ENCODE measurements around the gene MT2A. TPM values are rescaled to one million over a fixed set of nuclear protein-coding genes. Genes with fewer than 3 reads are reported as not detected.

MT2A gene
- total and polyA plus RNA-seq, 2 of the 4 experiments (the other 2 are of a cell fraction), result 25.5 to 621 TPM

GRCh38 chr16:56613706-56614105, 5.3 kb downstream of the MT2A start:
- Histone ChIP-seq H3K27me3 (ENCODE audit: control insufficient read depth, insufficient read depth, low read length) (no peaks in the 10 kb centered on the region), H3K27ac (ENCODE audit: insufficient read depth, low read length) (no peak overlapping the region; the same call in 1 of the 2 replicates), H2AK5ac (ENCODE audit: low read depth, low read length) (peak overlapping the region; percentile 97), H3K36me3 (ENCODE audit: control insufficient read depth, insufficient read depth, low read length) (no peaks in the 10 kb centered on the region), H4K5ac (ENCODE audit: low read depth, low read length) (peak overlapping the region; percentile 36; the same call in 1 of the 2 replicates), H3K4me2 (ENCODE audit: low read depth, low read length) (no peak overlapping the region; the same call in 1 of the 2 replicates), H3K56ac (ENCODE audit: extremely low read depth, insufficient read depth, low read length) (peak overlapping the region; percentile 41; the same call in 1 of the 2 replicates), H4K91ac (ENCODE audit: insufficient read depth, low read depth, low read length) (peak overlapping the region; percentile 91), H3K14ac (replicated peaks; ENCODE audit: low read depth, low read length) (peak overlapping the region; percentile 81), H4K8ac (ENCODE audit: low read depth in 2 of 2, low read length in 2 of 2) (peak overlapping the region; percentile 70 to 75), H3K23ac (ENCODE audit: low read depth, low read length) (peak overlapping the region; percentile 92), H2AFZ (replicated peaks; ENCODE audit: low read length, poor library complexity) (no peak overlapping the region), H3K18ac (ENCODE audit: low read depth, low read length) (peak overlapping the region; percentile 58; the same call in 1 of the 2 replicates), H2AK9ac (replicated peaks; ENCODE audit: low read depth, low read length, poor library complexity) (no peak overlapping the region), H3K4ac (ENCODE audit: low read depth, low read length) (peak overlapping the region; percentile 93), H2BK20ac (ENCODE audit: low read depth, low read length) (peak overlapping the region; percentile 96), H3K9me3 (ENCODE audit: control insufficient read depth, insufficient read depth, low read length) (no peaks in the 10 kb centered on the region), H3K4me3 (ENCODE audit: insufficient read depth, low read depth, low read length) (no peak overlapping the region), H2BK120ac (ENCODE audit: low read depth, low read length) (peak overlapping the region; percentile 96), H2BK5ac (ENCODE audit: low read depth, low read length, poor library complexity, severe bottlenecking) (peak overlapping the region; percentile 89), H4K20me1 (ENCODE audit: insufficient read depth, low read length) (no peaks in the 10 kb centered on the region), H3K4me1 (ENCODE audit: control insufficient read depth, insufficient read depth, low read length) (peaks cover 36% of the 10 kb centered on the region), H3K9me1 (ENCODE audit: insufficient read depth, low read length) (peaks cover 21% of the 10 kb centered on the region), H3K9ac (ENCODE audit: low read depth, low read length) (no peak overlapping the region), H2BK15ac (ENCODE audit: low read depth, low read length) (peak overlapping the region; percentile 98; the same call in 2 of the 3 replicates), H3K79me1 (ENCODE audit: low read depth in 1 of 2, low read length in 2 of 2) (peaks cover 2 to 58% of the 10 kb centered on the region in 2 experiments; a peak in 3 of 4 replicates)
- CTCF ChIA-PET, result no interaction called here
- dilution Hi-C loops (cut with HindIII; ENCODE audit: low sequenced_read_pairs, unreplicated experiment) (no loop called here), intact Hi-C loops (cut with micrococcal nuclease) (no loop called here), in situ Hi-C loops (cut with MboI; ENCODE audit: low sequenced_read_pairs) (no loop called here)
- no peak for DNase-seq
- TF ChIP-seq NFE2L2 (IDR thresholded peaks at IDR 0.05; ENCODE audit: low read depth, low read length) (no peak), USF2 (IDR thresholded peaks at IDR 0.05; ENCODE audit: low read depth, low read length) (no peak), MXI1 (IDR thresholded peaks at IDR 0.05; ENCODE audit: borderline replicate concordance, low read depth, low read length) (no peak), RCOR1 (IDR thresholded peaks at IDR 0.05; ENCODE audit: insufficient replicate concordance, low read length) (no peak), BHLHE40 (IDR thresholded peaks at IDR 0.05; ENCODE audit: low read depth, low read length) (no peak), POLR2A (IDR thresholded peaks at IDR 0.05; ENCODE audit: low read depth, low read length) (no peak; the same call in 1 of the 2 replicates), RFX5 (IDR thresholded peaks at IDR 0.05; ENCODE audit: low read depth, low read length) (no peak), CEBPB (IDR thresholded peaks at IDR 0.05; ENCODE audit: low read depth, low read length) (no peak), RAD21 (IDR thresholded peaks at IDR 0.05; ENCODE audit: low read length) (no peak), MAFK (IDR thresholded peaks at IDR 0.05; ENCODE audit: low read depth, low read length) (no peak)
- ATAC-seq (ENCODE audit: low read depth), result no peak
- POLR2A ChIA-PET (ENCODE audit: unreplicated experiment), result no interaction called here
- BruUV-seq (replicated peaks), result no TSS peak
